ENCODE measurements around the gene MTF1. TPM values are rescaled to one million over a fixed set of nuclear protein-coding genes. Genes with fewer than 3 reads are reported as not detected.

MTF1 gene
- polyA plus RNA-seq, 1 experiment = 8.6 TPM

DNA sequence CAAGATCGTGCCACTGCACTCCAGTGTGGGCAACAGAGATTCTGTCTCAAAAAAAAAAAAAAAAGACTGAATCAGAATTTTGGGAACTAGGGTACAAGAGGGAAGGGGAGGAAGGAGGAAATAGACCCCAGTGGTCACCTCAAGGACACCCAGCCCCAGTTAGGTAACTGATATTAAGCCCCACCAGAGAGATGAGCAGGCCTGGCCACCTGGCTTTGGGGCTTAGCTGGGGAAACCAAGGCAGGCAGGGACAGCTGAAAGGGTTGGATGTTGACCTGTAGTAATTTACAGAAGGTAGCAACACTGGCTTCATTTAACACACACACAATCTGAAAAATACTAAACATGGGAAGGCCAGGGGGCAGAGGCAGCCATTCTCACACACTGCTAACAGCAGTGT, 57.0 kb downstream of the MTF1 start:
- POLR2A ChIA-PET = interaction anchor here (0.6 to 0.7 kb wide), 2 partner anchors 14 to 115 kb away, joined by 3 to 4 read pairs; no protein-coding TSS in a partner anchor
- H3K9me3 ChIP-seq (ENCODE audit: control insufficient read depth, insufficient read depth, low read length) = no peaks in the 10 kb centered on the region
- CTCF ChIA-PET = no interaction called here
- no peaks in the 10 kb centered on the region for H3K27me3 ChIP-seq (ENCODE audit: control insufficient read depth, insufficient read depth, low read length)
- H3K27ac ChIP-seq (ENCODE audit: low read depth, low read length) = no peak overlapping the region
- TF ChIP-seq, protein P1, sequence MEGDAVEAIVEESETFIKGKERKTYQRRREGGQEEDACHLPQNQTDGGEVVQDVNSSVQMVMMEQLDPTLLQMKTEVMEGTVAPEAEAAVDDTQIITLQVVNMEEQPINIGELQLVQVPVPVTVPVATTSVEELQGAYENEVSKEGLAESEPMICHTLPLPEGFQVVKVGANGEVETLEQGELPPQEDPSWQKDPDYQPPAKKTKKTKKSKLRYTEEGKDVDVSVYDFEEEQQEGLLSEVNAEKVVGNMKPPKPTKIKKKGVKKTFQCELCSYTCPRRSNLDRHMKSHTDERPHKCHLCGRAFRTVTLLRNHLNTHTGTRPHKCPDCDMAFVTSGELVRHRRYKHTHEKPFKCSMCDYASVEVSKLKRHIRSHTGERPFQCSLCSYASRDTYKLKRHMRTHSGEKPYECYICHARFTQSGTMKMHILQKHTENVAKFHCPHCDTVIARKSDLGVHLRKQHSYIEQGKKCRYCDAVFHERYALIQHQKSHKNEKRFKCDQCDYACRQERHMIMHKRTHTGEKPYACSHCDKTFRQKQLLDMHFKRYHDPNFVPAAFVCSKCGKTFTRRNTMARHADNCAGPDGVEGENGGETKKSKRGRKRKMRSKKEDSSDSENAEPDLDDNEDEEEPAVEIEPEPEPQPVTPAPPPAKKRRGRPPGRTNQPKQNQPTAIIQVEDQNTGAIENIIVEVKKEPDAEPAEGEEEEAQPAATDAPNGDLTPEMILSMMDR (IDR thresholded peaks at IDR 0.05; ENCODE audit: low read depth, low read length) = no peak
- H3K4me3 ChIP-seq (ENCODE audit: low read depth, low read length) = no peak overlapping the region
- no peak for DNase-seq (ENCODE audit: low read depth, low spot score)

GRCh38 chr1:37797750-37798345, 61.5 kb downstream of the MTF1 start:
- POLR2A ChIA-PET = interaction anchor here (3.3 kb wide), 1 partner anchor 10 kb away, joined by 14 read pairs; the partner anchor contains the start of genes C1orf122 and YRDC
- Histone ChIP-seq H3K9me3 (ENCODE audit: control insufficient read depth, insufficient read depth, low read length) (no peaks in the 10 kb centered on the region; the same call in 1 of the 2 replicates), H3K4me3 (ENCODE audit: low read depth, low read length) (no peak overlapping the region), H3K27ac (ENCODE audit: low read depth, low read length) (no peak overlapping the region), H3K27me3 (ENCODE audit: control insufficient read depth, insufficient read depth, low read length) (peaks cover 11% of the 10 kb centered on the region)
- CTCF ChIA-PET = no interaction called here
- DNase-seq (ENCODE audit: low read depth, low spot score) = peak; percentile 52
- TF ChIP-seq, protein P1 (IDR thresholded peaks at IDR 0.05; ENCODE audit: low read depth, low read length) = no peak

GRCh38 chr1:37795340-37796125, 63.9 kb downstream of the MTF1 start:
- Histone ChIP-seq H3K27me3 (ENCODE audit: control insufficient read depth, insufficient read depth, low read length) (peaks cover 20% of the 10 kb centered on the region), H3K4me3 (ENCODE audit: low read depth, low read length) (no peak overlapping the region), H3K9me3 (ENCODE audit: control insufficient read depth, insufficient read depth, low read length) (no peaks in the 10 kb centered on the region; the same call in 1 of the 2 replicates), H3K27ac (ENCODE audit: low read depth, low read length) (no peak overlapping the region)
- ChIA-PET POLR2A (no interaction called here), CTCF (interaction anchor here (0.8 kb wide), 1 partner anchor 114 kb away, joined by 3 read pairs; no protein-coding TSS in a partner anchor)
- TF ChIP-seq, protein P1 (IDR thresholded peaks at IDR 0.05; ENCODE audit: low read depth, low read length) = no peak
- no peak for DNase-seq (ENCODE audit: low read depth, low spot score)

DNA sequence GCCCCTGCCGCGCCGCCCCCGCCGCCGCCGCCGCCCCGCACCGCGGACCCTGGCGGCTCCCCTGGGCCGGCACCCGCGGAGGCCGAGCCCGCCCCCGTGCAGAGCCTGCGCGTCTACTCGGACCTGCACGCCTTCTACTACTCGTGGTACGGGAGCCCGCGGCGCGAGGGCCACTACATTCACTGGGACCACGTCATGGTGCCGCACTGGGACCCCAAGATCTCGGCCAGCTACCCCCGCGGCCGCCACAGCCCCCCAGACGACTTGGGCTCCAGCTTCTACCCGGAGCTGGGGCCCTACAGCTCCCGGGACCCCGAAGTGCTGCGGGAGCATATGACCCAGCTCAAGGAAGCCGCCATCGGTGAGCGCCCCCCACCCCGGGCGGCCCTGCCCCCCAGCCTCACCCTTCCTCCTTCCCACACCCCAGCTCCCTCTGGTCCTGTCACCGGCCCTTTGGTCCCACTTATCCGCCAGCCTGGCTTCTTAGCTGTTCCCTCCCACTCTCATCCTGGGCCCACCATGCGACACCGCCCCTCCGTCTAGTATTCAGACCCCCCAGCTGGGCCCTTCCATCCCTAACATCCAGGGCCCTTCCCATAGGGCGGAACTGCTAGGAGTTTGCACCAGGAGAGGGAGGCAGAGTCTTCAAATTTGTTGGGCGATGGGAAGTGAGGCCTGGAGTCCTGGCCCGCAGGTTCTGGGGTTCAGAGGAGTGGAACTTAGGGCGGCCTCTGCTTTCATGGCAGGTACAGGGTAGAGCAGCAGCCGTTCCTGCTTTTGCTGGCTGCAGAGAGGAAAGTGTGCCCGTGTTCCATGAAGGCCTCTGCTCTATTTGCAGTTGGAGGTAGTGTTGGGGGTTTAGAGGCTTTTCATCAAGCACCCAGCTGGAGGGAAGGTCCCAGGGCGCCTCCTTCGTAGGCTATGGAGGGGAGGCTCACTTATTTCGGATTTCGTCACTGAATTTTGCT, 64.7 kb downstream of the MTF1 start:
- peak overlapping the region; percentile 7; the same call in 1 of the 2 replicates for H3K4me3 ChIP-seq (ENCODE audit: low read depth, low read length)
- POLR2A ChIA-PET = no interaction called here

More for the DNA sequence above, 64.7 kb downstream of the MTF1 start:
- peaks cover 20% of the 10 kb centered on the region for H3K27me3 ChIP-seq (ENCODE audit: control insufficient read depth, insufficient read depth, low read length)
- CTCF ChIA-PET = interaction anchor here (0.8 kb wide), 1 partner anchor 113 kb away, joined by 3 read pairs; no protein-coding TSS in a partner anchor
- H3K27ac ChIP-seq (ENCODE audit: low read depth, low read length) = no peak overlapping the region
- TF ChIP-seq, protein P1 (IDR thresholded peaks at IDR 0.05; ENCODE audit: low read depth, low read length) = no peak
- no peak for DNase-seq (ENCODE audit: low read depth, low spot score)
- no peaks in the 10 kb centered on the region; the same call in 1 of the 2 replicates for H3K9me3 ChIP-seq (ENCODE audit: control insufficient read depth, insufficient read depth, low read length)

All from AG04450 (cell line).